ENCODE results near the gene TRAPPC5.

GRCh38 chr19:7701654-7702457 lies 21.2 kb downstream of the TRAPPC5 start, which contains the start of gene FCER2:
- TF ChIP-seq, protein P1, sequence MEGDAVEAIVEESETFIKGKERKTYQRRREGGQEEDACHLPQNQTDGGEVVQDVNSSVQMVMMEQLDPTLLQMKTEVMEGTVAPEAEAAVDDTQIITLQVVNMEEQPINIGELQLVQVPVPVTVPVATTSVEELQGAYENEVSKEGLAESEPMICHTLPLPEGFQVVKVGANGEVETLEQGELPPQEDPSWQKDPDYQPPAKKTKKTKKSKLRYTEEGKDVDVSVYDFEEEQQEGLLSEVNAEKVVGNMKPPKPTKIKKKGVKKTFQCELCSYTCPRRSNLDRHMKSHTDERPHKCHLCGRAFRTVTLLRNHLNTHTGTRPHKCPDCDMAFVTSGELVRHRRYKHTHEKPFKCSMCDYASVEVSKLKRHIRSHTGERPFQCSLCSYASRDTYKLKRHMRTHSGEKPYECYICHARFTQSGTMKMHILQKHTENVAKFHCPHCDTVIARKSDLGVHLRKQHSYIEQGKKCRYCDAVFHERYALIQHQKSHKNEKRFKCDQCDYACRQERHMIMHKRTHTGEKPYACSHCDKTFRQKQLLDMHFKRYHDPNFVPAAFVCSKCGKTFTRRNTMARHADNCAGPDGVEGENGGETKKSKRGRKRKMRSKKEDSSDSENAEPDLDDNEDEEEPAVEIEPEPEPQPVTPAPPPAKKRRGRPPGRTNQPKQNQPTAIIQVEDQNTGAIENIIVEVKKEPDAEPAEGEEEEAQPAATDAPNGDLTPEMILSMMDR (IDR thresholded peaks at IDR 0.05) = no peak
- TF ChIP-seq POLR2AphosphoS5 (IDR thresholded peaks at IDR 0.05) = no peak
- no peak for TF ChIP-seq POLR2A (IDR thresholded peaks at IDR 0.05)
- no peak for TF ChIP-seq EP300 (IDR thresholded peaks at IDR 0.05; ENCODE audit: low read depth)

Measured in transverse colon (tissue), 4 donors.